Esophagus muscularis mucosa (tissue), 4 donors: ENCODE results near the gene TSHR. TPM values are rescaled to one million over a fixed set of nuclear protein-coding genes. Genes with fewer than 3 reads are reported as not detected.

Source experiments
- DNase-seq: peaks from one replicate; pipeline ENCODE4 v3.0.0-alpha.2; 2017; ENCODE audit errors: extremely low spot score
- H3K27ac ChIP-seq, 4 donors: fragments of 200-600 bp; sonication (generic); replicated peaks in 1 of 4; 1 replicate in 3 of 4; 2 replicates in 1 of 4; pipeline ENCODE4 v1.5.1; 2016 to 2019; ENCODE audit warnings: mild to moderate bottlenecking in 1 of 4
- H3K27me3 ChIP-seq, 4 donors: fragments of 200-600 bp; sonication (generic); one replicate each; pipeline versions ENCODE4 v1.5.1 to v1.6.0; 2016 to 2019
- H3K36me3 ChIP-seq, 4 donors: fragments of 200-600 bp; sonication (generic); one replicate each; pipeline ENCODE4 v1.5.1; 2016 to 2019
- H3K4me1 ChIP-seq, 4 donors: fragments of 200-600 bp; sonication (generic); one replicate each; pipeline ENCODE4 v1.5.1; 2016 to 2019
- H3K4me3 ChIP-seq, 4 donors: fragments of 200-600 bp; sonication (generic); 1 replicate in 2 of 4; 2 replicates in 2 of 4; pipeline ENCODE4 v1.5.1; 2016 to 2019; ENCODE audit warnings: mild to moderate bottlenecking in 4 of 4, moderate library complexity in 1 of 4
- H3K9me3 ChIP-seq, 4 donors: fragments of 200-600 bp; sonication (generic); 1 replicate in 3 of 4; 2 replicates in 1 of 4; pipeline ENCODE4 v1.5.1; 2016 to 2019
- CTCF ChIP-seq, 3 experiments: fragments of 200-600 bp in 2 of 3; fragments of 450-650 bp in 1 of 3; sonication (generic) in 2 of 3; IDR thresholded peaks; one replicate each; pipeline ENCODE4 v1.5.1; 2017 to 2019; ENCODE audit warnings: antibody characterized with exemption in 3 of 3, mild to moderate bottlenecking in 2 of 3, moderate library complexity in 1 of 3
- EP300 ChIP-seq: sonication (generic); formaldehyde crosslinking; IDR thresholded peaks from one replicate; pipeline ENCODE4 v1.6.1; 2017; ENCODE audit warnings: antibody characterized with exemption
- POLR2A ChIP-seq: fragments of 450-650 bp; IDR thresholded peaks from one replicate; pipeline ENCODE4 v1.6.1; 2017; ENCODE audit warnings: antibody characterized with exemption, moderate library complexity, mild to moderate bottlenecking, low read depth
- POLR2AphosphoS5 ChIP-seq, 2 donors: sonication (generic); formaldehyde crosslinking; IDR thresholded peaks; one replicate each; pipeline ENCODE4 v1.6.1; 2017; ENCODE audit warnings: antibody characterized with exemption in 2 of 2
- WGBS: methylation state at CpG from one replicate; pipeline ENCODE4 v1.1.5; 2018; 5-methylcytosine and 5-hydroxymethylcytosine counted together
- intact Hi-C: fragments of 100-400 bp; cut with DNase I; formaldehyde crosslinking; loops from one replicate; pipeline ENCODE4 v1.15.1; 2023
- total RNA-seq, 4 donors: library from RNA; depleted of rRNA; stranded (reverse); fragments of >200 nt; gene quantifications; one replicate each; pipeline versions ENCODE4 v1.1.0 to v1.2.1, GENCODE V29; 2016

TSHR gene
- total RNA-seq, 4 donors from 2014 or later: 0.17 TPM; not detected in 3

- intact Hi-C loops: no loop called here
- no peak for DNase-seq
- Histone ChIP-seq H3K4me3 (no peak overlapping the region), H3K27me3 (no peaks in the 10 kb centered on the region), H3K9me3 (no peaks in the 10 kb centered on the region), H3K27ac (no peak overlapping the region), H3K36me3 (no peaks in the 10 kb centered on the region), H3K4me1 (no peaks in the 10 kb centered on the region)
- 93% methylated on average over 5 of the region's 5 CpGs for WGBS
- TF ChIP-seq CTCF (IDR thresholded peaks at IDR 0.05): no peak
- TF ChIP-seq EP300: no peak
Measured at GRCh38 chr14:81055971-81056370, 100.5 kb downstream of the TSHR start.

- intact Hi-C loops: no loop called here
- 32% methylated on average over 4 of the region's 4 CpGs for WGBS
- H3K4me1 ChIP-seq: peaks cover 0 to 5% (median 2%) of the 10 kb centered on the region in 4 donors
- no peaks in the 10 kb centered on the region for H3K27me3 ChIP-seq
- no peak for TF ChIP-seq POLR2A
- TF ChIP-seq POLR2AphosphoS5 (IDR thresholded peaks at IDR 0.05): no peak
- TF ChIP-seq EP300: no peak
- no peak for TF ChIP-seq CTCF (IDR thresholded peaks at IDR 0.05)
- DNase-seq: no peak
- no peaks in the 10 kb centered on the region for H3K36me3 ChIP-seq
- H3K27ac ChIP-seq: no peak overlapping the region
- no peaks in the 10 kb centered on the region for H3K9me3 ChIP-seq
- no peak overlapping the region for H3K4me3 ChIP-seq
Measured at GRCh38 chr14:81062380-81062779, 107.0 kb downstream of the TSHR start.

GRCh38 chr14:81062816-81063215, 107.4 kb downstream of the TSHR start:
- WGBS: 14% methylated on average over 4 of the region's 4 CpGs
- no peaks in the 10 kb centered on the region for H3K27me3 ChIP-seq
- TF ChIP-seq EP300 (no peak), CTCF (IDR thresholded peaks at IDR 0.05) (peak in 1 of 3 experiments; percentile 12), POLR2A (no peak)
- no peaks in the 10 kb centered on the region for H3K36me3 ChIP-seq
- H3K27ac ChIP-seq: no peak overlapping the region
- intact Hi-C loops: no loop called here
- no peak for DNase-seq
- H3K4me3 ChIP-seq: no peak overlapping the region
- H3K9me3 ChIP-seq: no peaks in the 10 kb centered on the region
- H3K4me1 ChIP-seq: peaks cover 0 to 5% (median 2%) of the 10 kb centered on the region in 4 donors

GRCh38 chr14:81066672-81067071, 111.3 kb downstream of the TSHR start:
- H3K27me3 ChIP-seq: no peaks in the 10 kb centered on the region
- intact Hi-C loops: no loop called here
- TF ChIP-seq CTCF (IDR thresholded peaks at IDR 0.05) (no peak), EP300 (no peak), POLR2A (no peak), POLR2AphosphoS5 (IDR thresholded peaks at IDR 0.05) (no peak)
- no peak for DNase-seq
- 58% methylated on average over 1 of the region's 1 CpG for WGBS
- H3K36me3 ChIP-seq: no peaks in the 10 kb centered on the region
- H3K27ac ChIP-seq: no peak overlapping the region
- H3K4me1 ChIP-seq: peaks cover 0 to 5% (median 2%) of the 10 kb centered on the region in 4 donors
- no peak overlapping the region for H3K4me3 ChIP-seq
- H3K9me3 ChIP-seq: peaks cover 0 to 12% (median 0%) of the 10 kb centered on the region in 4 donors

- Histone ChIP-seq H3K9me3 (peaks cover 0 to 12% (median 0%) of the 10 kb centered on the region in 4 donors), H3K4me1 (peaks cover 0 to 5% (median 2%) of the 10 kb centered on the region in 4 donors), H3K27me3 (no peaks in the 10 kb centered on the region), H3K4me3 (no peak overlapping the region), H3K36me3 (no peaks in the 10 kb centered on the region), H3K27ac (no peak overlapping the region)
- intact Hi-C loops: no loop called here
- DNase-seq: no peak
- TF ChIP-seq EP300: no peak
- no peak for TF ChIP-seq POLR2AphosphoS5 (IDR thresholded peaks at IDR 0.05)
- no peak for TF ChIP-seq CTCF (IDR thresholded peaks at IDR 0.05)
- TF ChIP-seq POLR2A: no peak
- 84% methylated on average over 2 of the region's 2 CpGs for WGBS
Measured at GRCh38 chr14:81067156-81067555, 111.7 kb downstream of the TSHR start.
